PFSK-1 (cell line): ENCODE results near the gene FCMR.

Source experiments
- POLR2AphosphoS5 ChIP-seq: IDR thresholded peaks from 2 replicates; pipeline ENCODE4 v1.6.1; 2012; ENCODE audit warnings: low read depth, mild to moderate bottlenecking, control low read depth, low read length, moderate library complexity
- REST ChIP-seq, 2 experiments: IDR thresholded peaks; 2 replicates each; pipeline versions ENCODE4 v1.6.1 to v1.8.0; 2011 to 2012; ENCODE audit warnings: low read depth in 2 of 2, low read length in 2 of 2, control low read depth in 1 of 2, inconsistent platforms in 1 of 2, mild to moderate bottlenecking in 1 of 2, moderate library complexity in 1 of 2; ENCODE audit not compliant: insufficient read depth in 1 of 2
- TAF1 ChIP-seq: IDR thresholded peaks from 2 replicates; pipeline ENCODE4 v1.6.1; 2012; ENCODE audit warnings: low read length, control low read depth, borderline replicate concordance; ENCODE audit not compliant: insufficient read depth

DNA sequence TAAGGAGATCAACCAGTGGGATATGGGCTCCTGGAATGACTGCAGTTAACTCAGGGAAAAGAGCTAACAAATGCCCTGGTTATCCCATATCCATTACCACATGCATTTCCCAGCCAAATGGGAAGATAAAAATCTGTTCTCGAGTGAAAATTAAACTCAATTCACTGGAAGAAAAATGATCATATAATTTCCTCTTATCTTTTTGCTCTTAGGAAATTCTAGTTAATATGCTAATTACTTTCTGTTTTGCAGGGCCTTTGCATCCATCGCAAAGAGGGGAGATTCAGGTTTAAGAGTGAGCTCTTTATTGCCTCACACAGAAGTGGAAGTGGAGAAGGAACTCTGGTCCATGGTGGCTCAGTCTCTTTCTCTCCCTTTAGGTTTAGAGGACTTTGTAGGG lies 28.4 kb downstream of the FCMR start:
- TF ChIP-seq TAF1 = no peak
- no peak for TF ChIP-seq POLR2AphosphoS5
- TF ChIP-seq REST (IDR thresholded peaks at IDR 0.05; ENCODE audit: insufficient read depth in 1 of 2, low read depth in 2 of 2, low read length in 2 of 2) = no peak
